HUES6 (cell line): ENCODE measurements around the gene ZNF592.

Experiments
- H3K27ac ChIP-seq: 2 replicates; pipeline ENCODE4 v1.7.0; 2013; ENCODE audit warnings: low read depth, mild to moderate bottlenecking, low read length, inconsistent platforms
- H3K27me3 ChIP-seq: 2 replicates; pipeline ENCODE4 v1.6.1; 2013; ENCODE audit warnings: low read length; ENCODE audit not compliant: control insufficient read depth, insufficient read depth
- H3K36me3 ChIP-seq: 2 replicates; pipeline ENCODE4 v1.6.1; 2013; ENCODE audit warnings: low read length; ENCODE audit not compliant: control insufficient read depth, insufficient read depth
- H3K4me1 ChIP-seq: 2 replicates; pipeline ENCODE4 v1.6.1; 2013; ENCODE audit warnings: low read length; ENCODE audit not compliant: control insufficient read depth, insufficient read depth
- H3K4me3 ChIP-seq: 2 replicates; pipeline ENCODE4 v1.5.1; 2013; ENCODE audit warnings: low read depth, low read length
- H3K9ac ChIP-seq: one replicate; pipeline ENCODE4 v1.6.1; 2013; ENCODE audit warnings: mild to moderate bottlenecking, low read length
- H3K9me3 ChIP-seq: 2 replicates; pipeline ENCODE4 v1.6.1; 2013; ENCODE audit warnings: low read depth, low read length; ENCODE audit not compliant: control insufficient read depth, insufficient read depth

ZNF592 gene

GRCh38 chr15:84831028-84831427 is 82.6 kb downstream of the ZNF592 start:
- Histone ChIP-seq H3K27ac (no peak overlapping the region), H3K4me3 (no peak overlapping the region), H3K36me3 (peaks cover 25% of the 10 kb centered on the region; the same call in 1 of the 2 replicates), H3K4me1 (peaks cover 7% of the 10 kb centered on the region), H3K9ac (no peak overlapping the region), H3K27me3 (no peaks in the 10 kb centered on the region), H3K9me3 (no peaks in the 10 kb centered on the region)

- Histone ChIP-seq H3K9me3 (no peaks in the 10 kb centered on the region), H3K9ac (no peak overlapping the region), H3K36me3 (peaks cover 25% of the 10 kb centered on the region; the same call in 1 of the 2 replicates), H3K27me3 (no peaks in the 10 kb centered on the region), H3K4me1 (peaks cover 7% of the 10 kb centered on the region), H3K27ac (no peak overlapping the region), H3K4me3 (no peak overlapping the region)
Observed at GRCh38 chr15:84831613-84832012, 83.2 kb downstream of the ZNF592 start.

- Histone ChIP-seq H3K9me3 (no peaks in the 10 kb centered on the region), H3K4me1 (peaks cover 7% of the 10 kb centered on the region), H3K36me3 (peaks cover 22% of the 10 kb centered on the region; the same call in 1 of the 2 replicates), H3K4me3 (no peak overlapping the region), H3K9ac (no peak overlapping the region), H3K27ac (no peak overlapping the region), H3K27me3 (no peaks in the 10 kb centered on the region)
Observed at GRCh38 chr15:84832448-84833040, 84.2 kb downstream of the ZNF592 start.

GRCh38 chr15:84833447-84834228 is 85.2 kb downstream of the ZNF592 start:
- no peak overlapping the region for H3K27ac ChIP-seq
- no peaks in the 10 kb centered on the region for H3K9me3 ChIP-seq
- peaks cover 4% of the 10 kb centered on the region; the same call in 1 of the 2 replicates for H3K4me1 ChIP-seq
- H3K4me3 ChIP-seq: no peak overlapping the region
- H3K36me3 ChIP-seq: peaks cover 14% of the 10 kb centered on the region; the same call in 1 of the 2 replicates
- no peak overlapping the region for H3K9ac ChIP-seq
- no peaks in the 10 kb centered on the region for H3K27me3 ChIP-seq

GRCh38 chr15:84834229-84834955 is 86.0 kb downstream of the ZNF592 start:
- no peak overlapping the region for H3K27ac ChIP-seq
- no peak overlapping the region for H3K4me3 ChIP-seq
- H3K9me3 ChIP-seq: no peaks in the 10 kb centered on the region
- peaks cover 17% of the 10 kb centered on the region; the same call in 1 of the 2 replicates for H3K36me3 ChIP-seq
- H3K4me1 ChIP-seq: no peaks in the 10 kb centered on the region
- no peaks in the 10 kb centered on the region for H3K27me3 ChIP-seq
- H3K9ac ChIP-seq: no peak overlapping the region

- Histone ChIP-seq H3K9ac (no peak overlapping the region), H3K4me3 (no peak overlapping the region), H3K36me3 (peaks cover 22% of the 10 kb centered on the region; the same call in 1 of the 2 replicates), H3K27me3 (no peaks in the 10 kb centered on the region), H3K4me1 (no peaks in the 10 kb centered on the region), H3K27ac (no peak overlapping the region), H3K9me3 (no peaks in the 10 kb centered on the region)
Observed at GRCh38 chr15:84834969-84835368, 86.6 kb downstream of the ZNF592 start.

GRCh38 chr15:84835661-84836337 is 87.4 kb downstream of the ZNF592 start:
- Histone ChIP-seq H3K9me3 (no peaks in the 10 kb centered on the region), H3K36me3 (peaks cover 27% of the 10 kb centered on the region; the same call in 1 of the 2 replicates), H3K4me3 (no peak overlapping the region), H3K9ac (no peak overlapping the region), H3K27ac (no peak overlapping the region), H3K27me3 (no peaks in the 10 kb centered on the region), H3K4me1 (no peaks in the 10 kb centered on the region)

- H3K4me1 ChIP-seq: no peaks in the 10 kb centered on the region
- H3K9me3 ChIP-seq: no peaks in the 10 kb centered on the region
- no peak overlapping the region for H3K4me3 ChIP-seq
- no peak overlapping the region for H3K27ac ChIP-seq
- H3K27me3 ChIP-seq: no peaks in the 10 kb centered on the region
- no peak overlapping the region for H3K9ac ChIP-seq
- peaks cover 27% of the 10 kb centered on the region; the same call in 1 of the 2 replicates for H3K36me3 ChIP-seq
Observed at GRCh38 chr15:84836844-84837243, 88.5 kb downstream of the ZNF592 start.

GRCh38 chr15:84839714-84840113 is 91.3 kb downstream of the ZNF592 start:
- no peak overlapping the region for H3K27ac ChIP-seq
- H3K4me1 ChIP-seq: no peaks in the 10 kb centered on the region
- H3K4me3 ChIP-seq: no peak overlapping the region
- H3K36me3 ChIP-seq: peaks cover 15% of the 10 kb centered on the region; the same call in 1 of the 2 replicates
- no peaks in the 10 kb centered on the region for H3K27me3 ChIP-seq
- no peak overlapping the region for H3K9ac ChIP-seq
- no peaks in the 10 kb centered on the region for H3K9me3 ChIP-seq

GRCh38 chr15:84840255-84840654 is 91.9 kb downstream of the ZNF592 start:
- no peaks in the 10 kb centered on the region for H3K9me3 ChIP-seq
- H3K36me3 ChIP-seq: peaks cover 15% of the 10 kb centered on the region; the same call in 1 of the 2 replicates
- no peak overlapping the region for H3K9ac ChIP-seq
- H3K27ac ChIP-seq: no peak overlapping the region
- no peak overlapping the region for H3K4me3 ChIP-seq
- no peaks in the 10 kb centered on the region for H3K27me3 ChIP-seq
- H3K4me1 ChIP-seq: no peaks in the 10 kb centered on the region
